Central memory CD8-positive, alpha-beta T cell (primary cell): ENCODE results near the gene LYPD5.
A peak's percentile ranks its signal among the peaks of the same experiment; 100 is the strongest.
"Not testable (repeated sequence)": the region's sequence is repeated elsewhere in the genome, so short reads cannot be mapped to it uniquely, and the experiment has no call there.

ENCODE experiments used
- ATAC-seq: fragments of 150-1000 bp; cut with Tn5 transposase; replicated peaks from 2 replicates; pipeline ENCODE4 v1.10.0; 2022; ENCODE audit warnings: mild to moderate bottlenecking, moderate FRiP score, moderate number of reproducible peaks; ENCODE audit not compliant: poor library complexity, severe bottlenecking; ENCODE audit errors: extremely low read depth
- DNase-seq, 2 donors: peaks; one replicate each; pipeline ENCODE4 v3.0.0; 2021; ENCODE audit warnings: low spot score in 2 of 2
- H3K27ac Mint-ChIP-seq: one replicate; pipeline ENCODE4 v1.8.0; 2022; ENCODE audit warnings: low read depth, mild to moderate bottlenecking, moderate library complexity, mixed read lengths
- H3K27me3 Mint-ChIP-seq: one replicate; pipeline ENCODE4 v1.8.0; 2022; ENCODE audit warnings: mixed read lengths
- H3K36me3 Mint-ChIP-seq: one replicate; pipeline ENCODE4 v1.8.0; 2022; ENCODE audit warnings: mild to moderate bottlenecking, moderate library complexity, mixed read lengths; ENCODE audit not compliant: insufficient read depth
- H3K4me1 Mint-ChIP-seq: one replicate; pipeline ENCODE4 v1.8.0; 2022; ENCODE audit warnings: mixed read lengths
- H3K4me3 Mint-ChIP-seq: one replicate; pipeline ENCODE4 v1.8.0; 2022; ENCODE audit warnings: mild to moderate bottlenecking, moderate library complexity, mixed read lengths
- H3K9me3 Mint-ChIP-seq: one replicate; pipeline ENCODE4 v1.8.0; 2022; ENCODE audit warnings: mixed read lengths

LYPD5 gene

DNA sequence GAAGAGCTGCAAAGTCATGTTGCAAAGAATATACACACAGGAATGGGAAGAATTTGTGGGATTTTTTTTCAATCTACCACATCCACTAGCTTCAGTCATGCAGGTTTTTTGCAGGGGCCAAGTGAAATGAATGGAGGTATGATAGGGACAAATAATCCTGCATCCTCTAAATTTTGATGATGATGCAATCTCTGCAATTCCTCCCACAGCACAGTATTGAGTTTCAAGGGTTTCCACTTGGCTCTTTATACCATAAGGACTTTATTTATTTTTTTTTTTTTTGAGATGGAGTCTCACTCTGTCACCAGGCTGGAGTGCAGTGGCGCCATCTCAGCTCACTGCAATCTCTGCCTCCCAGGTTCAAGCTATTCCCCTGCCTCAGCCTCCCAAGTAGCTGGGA lies 15.2 kb upstream of the LYPD5 start:
- H3K9me3 Mint-ChIP-seq, H3K27ac Mint-ChIP-seq, H3K36me3 Mint-ChIP-seq, ATAC-seq, H3K4me3 Mint-ChIP-seq, DNase-seq: not testable (repeated sequence)
- H3K27me3 Mint-ChIP-seq = peaks cover 91% of the 10 kb centered on the region
- H3K4me1 Mint-ChIP-seq = peaks cover 10% of the 10 kb centered on the region

DNA sequence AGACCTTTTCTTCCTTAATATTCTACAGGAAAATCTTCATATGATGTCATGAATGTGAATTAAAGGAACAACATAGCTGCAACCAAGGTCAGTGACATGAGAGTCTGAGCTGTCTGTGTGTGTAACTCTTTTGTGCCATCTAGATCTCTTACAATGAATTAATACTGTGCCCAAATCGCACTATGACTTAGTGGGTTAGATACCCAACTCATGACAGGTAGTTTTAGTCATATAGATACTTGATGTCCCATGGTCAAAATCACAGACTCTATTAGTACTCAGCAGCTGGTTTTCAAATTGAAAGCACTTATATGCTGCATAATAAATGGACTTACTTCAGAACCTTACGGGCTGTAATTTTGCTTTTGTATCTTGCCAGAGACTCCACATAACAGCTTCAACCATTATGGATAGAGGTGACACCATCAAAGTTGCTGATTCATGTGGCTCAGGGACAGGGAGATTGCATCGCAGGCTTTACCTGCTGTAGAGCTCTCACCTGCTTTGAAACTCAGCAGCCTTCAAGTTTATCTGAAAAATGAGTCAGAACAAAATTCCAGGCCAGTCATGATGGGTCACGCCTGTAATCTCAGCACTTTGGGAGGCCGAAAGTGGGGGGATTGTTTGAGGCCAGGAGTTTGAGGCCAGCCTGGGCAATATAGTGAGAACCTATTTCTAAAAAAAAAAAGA lies 12.6 kb upstream of the LYPD5 start:
- Mint-ChIP-seq H3K36me3 (peaks cover 2% of the 10 kb centered on the region), H3K4me3 (no peak overlapping the region), H3K9me3 (no peaks in the 10 kb centered on the region), H3K27ac (no peak overlapping the region), H3K27me3 (peaks cover 84% of the 10 kb centered on the region), H3K4me1 (no peaks in the 10 kb centered on the region)
- ATAC-seq = no peak
- DNase-seq = no peak

GRCh38 chr19:43812688-43813087 lies 10.4 kb upstream of the LYPD5 start:
- Mint-ChIP-seq H3K4me3 (no peak overlapping the region), H3K27ac (no peak overlapping the region), H3K9me3 (no peaks in the 10 kb centered on the region)

DNA sequence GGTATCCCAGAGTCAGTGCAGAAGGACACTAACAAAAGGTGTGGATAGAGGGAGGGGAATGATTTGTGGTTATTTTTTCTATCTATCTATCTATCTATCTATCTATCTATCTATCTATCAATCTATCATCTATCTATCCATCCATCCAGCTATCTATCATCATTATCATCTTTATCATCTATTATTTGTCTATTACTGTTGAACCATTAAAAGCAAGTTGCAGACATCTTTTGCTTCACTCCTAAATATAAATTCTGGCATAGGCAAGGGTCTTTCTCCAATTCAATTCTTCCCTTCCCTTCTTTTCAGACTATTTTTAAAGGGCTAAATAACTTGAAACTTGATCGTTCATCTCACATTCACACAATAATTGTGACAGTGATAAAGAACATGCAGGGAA lies 10.0 kb upstream of the LYPD5 start:
- H3K9me3 Mint-ChIP-seq = no peaks in the 10 kb centered on the region
- H3K4me3 Mint-ChIP-seq = no peak overlapping the region
- no peaks in the 10 kb centered on the region for H3K4me1 Mint-ChIP-seq
- DNase-seq (no peak), ATAC-seq (no peak)
- peaks cover 74% of the 10 kb centered on the region for H3K27me3 Mint-ChIP-seq
- H3K36me3 Mint-ChIP-seq = peaks cover 2% of the 10 kb centered on the region
- H3K27ac Mint-ChIP-seq = no peak overlapping the region

More at GRCh38 chr19:43812688-43813087, 10.4 kb upstream of the LYPD5 start:
- Mint-ChIP-seq H3K27me3 (peaks cover 71% of the 10 kb centered on the region), H3K36me3 (peaks cover 2% of the 10 kb centered on the region), H3K4me1 (no peaks in the 10 kb centered on the region)
- DNase-seq (no peak), ATAC-seq (no peak)

DNA sequence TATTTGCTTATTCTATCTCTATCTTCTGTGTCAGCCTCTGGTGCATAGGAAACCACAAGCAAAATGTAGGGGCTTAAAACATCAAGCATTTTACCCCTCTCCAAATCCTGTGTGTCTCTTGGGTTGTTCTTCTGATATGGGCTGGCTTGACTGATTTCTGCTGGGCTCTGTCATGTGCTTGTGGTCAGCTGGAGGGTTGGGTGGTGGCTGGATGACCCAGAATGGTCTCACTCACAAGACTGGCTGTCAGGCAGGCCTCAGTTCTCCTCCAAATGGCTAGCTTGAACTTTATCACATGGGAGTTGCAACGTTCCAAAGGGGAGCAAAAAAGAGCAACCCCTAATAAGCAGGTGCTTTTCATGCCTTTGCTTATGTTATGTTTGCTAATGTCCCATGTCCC lies 9.6 kb upstream of the LYPD5 start:
- no peaks in the 10 kb centered on the region for H3K4me1 Mint-ChIP-seq
- no peak overlapping the region for H3K27ac Mint-ChIP-seq
- DNase-seq = no peak
- no peak overlapping the region for H3K4me3 Mint-ChIP-seq
- no peaks in the 10 kb centered on the region for H3K9me3 Mint-ChIP-seq
- H3K36me3 Mint-ChIP-seq = peaks cover 2% of the 10 kb centered on the region
- ATAC-seq = no peak
- H3K27me3 Mint-ChIP-seq = peaks cover 74% of the 10 kb centered on the region

GRCh38 chr19:43809762-43810696 lies 7.8 kb upstream of the LYPD5 start:
- H3K9me3 Mint-ChIP-seq = no peaks in the 10 kb centered on the region
- no peaks in the 10 kb centered on the region for H3K4me1 Mint-ChIP-seq
- no peaks in the 10 kb centered on the region for H3K36me3 Mint-ChIP-seq
- H3K4me3 Mint-ChIP-seq = no peak overlapping the region
- ATAC-seq (peak; percentile 58), DNase-seq (no peak)
- peaks cover 70% of the 10 kb centered on the region for H3K27me3 Mint-ChIP-seq
- H3K27ac Mint-ChIP-seq = no peak overlapping the region

GRCh38 chr19:43807651-43808050 lies 5.4 kb upstream of the LYPD5 start:
- Mint-ChIP-seq H3K27me3 (peaks cover 47% of the 10 kb centered on the region), H3K36me3 (no peaks in the 10 kb centered on the region), H3K4me1 (no peaks in the 10 kb centered on the region), H3K27ac (no peak overlapping the region), H3K9me3 (no peaks in the 10 kb centered on the region), H3K4me3 (no peak overlapping the region)
- DNase-seq (no peak), ATAC-seq (no peak)

DNA sequence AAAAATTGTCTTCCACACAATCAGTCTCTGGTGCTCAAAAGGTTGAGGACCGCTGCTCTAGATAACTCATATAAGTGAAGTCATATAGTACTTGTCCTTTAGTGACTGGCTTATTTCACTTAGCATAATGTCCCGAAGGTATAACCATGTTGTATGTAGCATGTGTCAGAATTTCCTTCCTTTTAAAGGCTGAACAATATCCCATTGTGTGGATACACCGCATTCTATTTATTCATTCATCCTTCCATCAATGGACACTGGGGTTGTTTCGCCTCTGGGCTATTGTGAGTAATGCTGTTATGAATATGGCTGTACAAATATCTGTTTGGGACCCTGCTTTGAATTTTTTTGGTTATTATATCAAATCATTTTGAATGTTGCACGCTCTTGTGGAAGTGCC lies 4.6 kb upstream of the LYPD5 start:
- Mint-ChIP-seq H3K27me3 (peaks cover 42% of the 10 kb centered on the region), H3K4me3 (no peak overlapping the region)

DNA sequence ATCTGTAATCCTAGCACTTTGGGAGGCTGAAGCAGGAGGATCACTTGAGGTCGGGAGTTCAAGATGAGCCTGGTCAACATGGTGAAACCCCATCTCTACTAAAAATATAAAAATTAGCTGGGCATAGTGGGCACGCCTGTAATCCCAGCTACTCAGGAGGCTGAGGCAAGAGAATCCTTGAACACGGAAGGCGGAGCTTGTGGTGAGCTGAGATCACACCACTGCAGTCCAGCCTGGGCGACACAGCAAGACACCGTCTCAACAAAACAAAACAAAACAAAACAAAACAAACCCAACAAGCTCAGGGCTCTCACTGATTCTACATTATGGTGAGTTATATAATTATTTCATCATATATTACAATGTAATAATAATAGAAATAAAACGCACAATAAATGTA lies 4.2 kb upstream of the LYPD5 start:
- not testable (repeated sequence) for H3K9me3 Mint-ChIP-seq, H3K36me3 Mint-ChIP-seq, H3K4me1 Mint-ChIP-seq, H3K27ac Mint-ChIP-seq, ATAC-seq, DNase-seq, H3K4me3 Mint-ChIP-seq
- H3K27me3 Mint-ChIP-seq = peaks cover 38% of the 10 kb centered on the region

More for the DNA sequence above, 4.6 kb upstream of the LYPD5 start:
- Mint-ChIP-seq H3K36me3 (peaks cover under 1% of the 10 kb centered on the region), H3K27ac (no peak overlapping the region), H3K9me3 (no peaks in the 10 kb centered on the region), H3K4me1 (no peaks in the 10 kb centered on the region)
- DNase-seq = no peak
- no peak for ATAC-seq

GRCh38 chr19:43804432-43804831 lies 2.2 kb upstream of the LYPD5 start:
- DNase-seq (no peak), ATAC-seq (no peak)
- H3K27me3 Mint-ChIP-seq = peaks cover 28% of the 10 kb centered on the region
- H3K27ac Mint-ChIP-seq = no peak overlapping the region
- H3K4me1 Mint-ChIP-seq = peaks cover under 1% of the 10 kb centered on the region
- H3K4me3 Mint-ChIP-seq = no peak overlapping the region
- H3K36me3 Mint-ChIP-seq = peaks cover 1% of the 10 kb centered on the region
- H3K9me3 Mint-ChIP-seq = no peaks in the 10 kb centered on the region

DNA sequence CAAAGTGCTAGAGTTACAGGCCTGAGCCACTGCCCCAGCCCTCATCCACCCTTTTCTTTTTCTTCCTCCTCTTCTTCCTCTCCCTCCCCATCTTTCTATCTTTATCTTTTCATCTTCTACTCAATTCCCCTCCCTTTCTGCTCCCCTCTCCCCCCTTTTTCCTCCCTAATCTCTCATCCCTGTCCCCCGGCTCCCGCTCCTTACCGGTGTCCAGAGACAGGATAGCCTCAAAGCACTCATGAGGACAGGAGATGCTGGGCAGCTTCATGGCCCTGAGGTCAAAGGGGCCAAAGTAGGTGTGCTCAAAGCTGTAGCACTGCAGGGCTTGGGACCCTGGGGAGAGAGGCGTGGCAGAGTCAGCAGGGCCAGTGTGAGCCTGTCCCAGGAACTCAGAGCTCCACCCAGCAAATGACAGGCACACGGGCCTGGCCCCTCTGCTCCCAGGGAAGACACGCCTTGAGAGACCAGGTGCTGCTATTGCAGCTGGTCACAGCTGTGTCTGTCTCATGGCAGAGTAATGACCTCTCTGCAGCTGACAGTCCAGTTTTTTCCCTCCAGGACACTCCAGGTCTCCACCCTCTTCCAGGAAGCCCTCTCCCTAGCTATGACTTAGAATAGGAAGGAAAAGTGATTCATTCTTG lies 2.6 kb downstream of the LYPD5 start:
- Mint-ChIP-seq H3K9me3 (no peaks in the 10 kb centered on the region), H3K36me3 (peaks cover 3% of the 10 kb centered on the region), H3K4me1 (peaks cover 21% of the 10 kb centered on the region), H3K27ac (peak overlapping the region; percentile 67), H3K4me3 (peak overlapping the region; percentile 77), H3K27me3 (peaks cover 10% of the 10 kb centered on the region)
- DNase-seq = no peak
- no peak for ATAC-seq

DNA sequence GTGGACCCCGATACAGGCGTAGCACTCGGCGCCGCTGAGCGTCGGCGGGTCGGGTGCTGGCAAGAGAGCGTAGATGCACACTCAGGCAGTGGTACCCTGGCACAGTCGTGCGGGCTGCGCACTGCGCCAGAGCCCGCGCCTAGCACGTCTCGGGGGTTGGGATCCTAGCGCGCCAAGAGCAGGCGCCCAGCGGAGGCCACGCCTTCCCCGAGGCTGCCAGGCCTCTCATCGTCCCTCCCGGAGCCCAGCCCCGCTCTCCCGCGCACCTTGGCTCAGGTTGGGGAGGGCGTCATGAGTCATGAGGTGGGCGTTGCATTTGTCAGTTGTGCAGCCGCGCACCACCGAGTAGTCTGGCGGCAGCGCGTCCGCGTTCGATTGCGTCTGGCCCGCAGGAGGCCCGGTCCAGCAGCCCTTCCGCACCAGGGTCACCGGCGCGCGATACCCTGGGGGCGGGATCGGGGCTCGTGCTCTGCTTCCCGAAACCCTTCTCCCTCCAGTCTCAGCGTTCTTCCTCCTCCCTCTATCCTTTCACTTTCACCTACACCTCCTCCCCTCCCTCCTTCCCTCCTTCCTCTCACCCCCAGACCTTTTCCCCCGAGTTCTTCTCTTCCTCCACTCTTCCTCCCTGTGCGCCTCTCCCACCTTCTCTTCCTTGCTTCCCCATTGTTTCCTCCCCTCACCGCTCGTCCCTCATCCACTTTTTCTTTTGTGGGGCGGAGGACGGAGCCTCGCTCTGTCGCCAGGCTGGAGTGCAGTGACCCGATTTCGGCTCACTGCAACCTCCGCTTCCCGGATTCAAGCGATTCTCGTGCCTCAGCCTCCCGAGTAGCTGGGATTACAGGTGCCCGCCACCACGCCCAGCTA lies 3.5 kb downstream of the LYPD5 start:
- Mint-ChIP-seq H3K4me3 (peak overlapping the region; percentile 77), H3K9me3 (no peaks in the 10 kb centered on the region), H3K36me3 (peaks cover 3% of the 10 kb centered on the region), H3K27me3 (peaks cover 13% of the 10 kb centered on the region), H3K27ac (peak overlapping the region; percentile 67), H3K4me1 (peaks cover 21% of the 10 kb centered on the region)
- peak; percentile 80 for ATAC-seq
- peak in 1 of 2 donors; percentile 28 for DNase-seq
